Right lung (tissue), 5 donors: Measurements from ENCODE around the gene GNLY. TPM values are rescaled to one million over a fixed set of nuclear protein-coding genes. Genes with fewer than 3 reads are reported as not detected.
"Not testable (repeated sequence)": the region's sequence is repeated elsewhere in the genome, so short reads cannot be mapped to it uniquely, and the experiment has no call there.

Experiments
- DNase-seq, 2 donors: peaks; one replicate each; pipeline ENCODE4 v3.0.0-alpha.2; 2013
- polyA plus RNA-seq, 5 donors: library from polyadenylated mRNA; unstranded; fragments of 120-200 nt; gene quantifications; one replicate each; pipeline versions ENCODE4 v1.2.1 to v1.2.3, GENCODE V29; 2013; ENCODE audit warnings: inconsistent platforms in 1 of 5, low replicate concordance in 1 of 5; ENCODE audit not compliant: insufficient read length in 5 of 5, insufficient read depth in 1 of 5

The GNLY gene
- polyA plus RNA-seq, 5 donors = 1.7 to 6.2 (median 2.2) TPM

GRCh38 chr2:85663594-85664565 lies 30.3 kb upstream of the GNLY start:
- no peak for DNase-seq

GRCh38 chr2:85665264-85665937 lies 28.8 kb upstream of the GNLY start:
- DNase-seq = no peak

- DNase-seq = no peak
Measured at GRCh38 chr2:85666016-85666415, 28.1 kb upstream of the GNLY start.

- no peak for DNase-seq
Measured at GRCh38 chr2:85666435-85667316, 27.5 kb upstream of the GNLY start.

GRCh38 chr2:85667561-85668008 lies 26.6 kb upstream of the GNLY start:
- DNase-seq = no peak

GRCh38 chr2:85668009-85668856 lies 25.9 kb upstream of the GNLY start, which contains the start of gene SFTPB:
SFTPB (minus strand) TSS chr2:85668199; CDS start chr2:85668183, 16 bp downstream.
- DNase-seq = peak; percentile 40 to 49

- no peak for DNase-seq
Measured at GRCh38 chr2:85668857-85669142, 25.4 kb upstream of the GNLY start.

- no peak for DNase-seq
Measured at GRCh38 chr2:85669549-85669948, 24.6 kb upstream of the GNLY start.

GRCh38 chr2:85670416-85670815 lies 23.7 kb upstream of the GNLY start:
- DNase-seq = not testable (repeated sequence)

- no peak for DNase-seq
Measured at GRCh38 chr2:85672456-85672855, 21.7 kb upstream of the GNLY start.

- DNase-seq = no peak
Measured at GRCh38 chr2:85673716-85674375, 20.3 kb upstream of the GNLY start.

GRCh38 chr2:85674417-85674816 lies 19.7 kb upstream of the GNLY start:
- no peak for DNase-seq

GRCh38 chr2:85675427-85675826 lies 18.7 kb upstream of the GNLY start:
- no peak for DNase-seq

- no peak for DNase-seq
Measured at GRCh38 chr2:85675866-85676548, 18.2 kb upstream of the GNLY start.

GRCh38 chr2:85678377-85678776 lies 15.8 kb upstream of the GNLY start:
- no peak for DNase-seq

- peak; percentile 77 to 81 for DNase-seq
Measured at GRCh38 chr2:85678794-85679672, 15.1 kb upstream of the GNLY start.

- DNase-seq = no peak
Measured at GRCh38 chr2:85680707-85681371, 13.3 kb upstream of the GNLY start.

GRCh38 chr2:85681372-85681763 lies 12.8 kb upstream of the GNLY start:
- DNase-seq = no peak
